Mesenchymal stem cell (in vitro differentiated cells and primary cell): Measurements from ENCODE around the gene AADAT.

Experiments
- DNase-seq: peaks from one replicate; pipeline ENCODE4 v3.0.0-alpha.2; 2013
- H2AFZ ChIP-seq: one replicate; pipeline ENCODE4 v1.6.1; 2013; ENCODE audit warnings: low read depth, mild to moderate bottlenecking, control low read depth, inconsistent platforms, low read length, moderate library complexity
- H2AK5ac ChIP-seq: 2 replicates; pipeline ENCODE4 v1.6.1; 2013; ENCODE audit warnings: low read length, moderate library complexity, mild to moderate bottlenecking, inconsistent platforms; ENCODE audit not compliant: severe bottlenecking
- H2BK120ac ChIP-seq: one replicate; pipeline ENCODE4 v1.6.1; 2013; ENCODE audit warnings: low read depth, mild to moderate bottlenecking, inconsistent platforms, low read length, moderate library complexity
- H2BK12ac ChIP-seq, 2 experiments: one replicate each; pipeline ENCODE4 v1.6.1; 2013; ENCODE audit warnings: inconsistent platforms in 2 of 2, low read length in 2 of 2, mild to moderate bottlenecking in 2 of 2, moderate library complexity in 2 of 2, control low read depth in 1 of 2
- H2BK15ac ChIP-seq: one replicate; pipeline ENCODE4 v1.6.1; 2013; ENCODE audit warnings: mild to moderate bottlenecking, low read depth, inconsistent platforms; ENCODE audit not compliant: poor library complexity, severe bottlenecking
- H2BK5ac ChIP-seq: 2 replicates; pipeline ENCODE4 v1.6.1; 2013; ENCODE audit warnings: low read depth, mild to moderate bottlenecking, low read length, control low read depth, inconsistent platforms; ENCODE audit not compliant: poor library complexity, severe bottlenecking
- H3K14ac ChIP-seq, 2 experiments: one replicate each; pipeline ENCODE4 v1.6.1; 2013; ENCODE audit warnings: inconsistent platforms in 2 of 2, low read length in 2 of 2, control low read depth in 1 of 2, mild to moderate bottlenecking in 1 of 2, moderate library complexity in 1 of 2
- H3K18ac ChIP-seq, 2 experiments: one replicate each; pipeline ENCODE4 v1.6.1; 2013; ENCODE audit warnings: inconsistent platforms in 2 of 2, low read length in 2 of 2, control low read depth in 1 of 2, low read depth in 1 of 2, mild to moderate bottlenecking in 1 of 2
- H3K23ac ChIP-seq, 2 experiments: one replicate each; pipeline ENCODE4 v1.6.1; 2013; ENCODE audit warnings: inconsistent platforms in 2 of 2, low read length in 2 of 2, mild to moderate bottlenecking in 2 of 2, moderate library complexity in 2 of 2, control low read depth in 1 of 2
- H3K27ac ChIP-seq: 2 replicates; pipeline ENCODE4 v1.5.1; 2013; ENCODE audit warnings: mild to moderate bottlenecking, moderate library complexity, low read length, control low read depth, inconsistent platforms; ENCODE audit not compliant: poor library complexity, severe bottlenecking
- H3K27me3 ChIP-seq, 2 experiments: 2 replicates each; pipeline versions ENCODE4 v1.6.1 to v1.7.0; 2013; ENCODE audit warnings: low read length in 2 of 2, mild to moderate bottlenecking in 2 of 2, moderate library complexity in 2 of 2, control low read depth in 1 of 2, inconsistent platforms in 1 of 2; ENCODE audit not compliant: control insufficient read depth in 1 of 2, insufficient read depth in 1 of 2
- H3K36me3 ChIP-seq, 2 experiments: 2 replicates each; pipeline versions ENCODE4 v1.6.1 to v1.7.0; 2013; ENCODE audit warnings: low read length in 2 of 2, control low read depth in 1 of 2, inconsistent platforms in 1 of 2, low read depth in 1 of 2, mild to moderate bottlenecking in 1 of 2; ENCODE audit not compliant: insufficient read depth in 2 of 2, control insufficient read depth in 1 of 2
- H3K4ac ChIP-seq, 2 experiments: one replicate each; pipeline ENCODE4 v1.6.1; 2013; ENCODE audit warnings: inconsistent platforms in 2 of 2, low read length in 2 of 2, mild to moderate bottlenecking in 2 of 2, moderate library complexity in 2 of 2, control low read depth in 1 of 2, low read depth in 1 of 2
- H3K4me1 ChIP-seq: 2 replicates; pipeline ENCODE4 v1.6.1; 2013; ENCODE audit warnings: low read depth, low read length, control low read depth; ENCODE audit not compliant: control insufficient read depth, insufficient read depth
- H3K4me2 ChIP-seq: 2 replicates; pipeline ENCODE4 v1.6.1; 2013; ENCODE audit warnings: low read length, mild to moderate bottlenecking, inconsistent platforms; ENCODE audit not compliant: poor library complexity, severe bottlenecking
- H3K4me3 ChIP-seq, 2 experiments: 2 replicates each; pipeline versions ENCODE4 v1.5.1 to v1.7.0; 2013; ENCODE audit warnings: low read length in 2 of 2, mild to moderate bottlenecking in 2 of 2, control low read depth in 1 of 2, low read depth in 1 of 2; ENCODE audit not compliant: insufficient read depth in 1 of 2
- H3K79me1 ChIP-seq: replicated peaks from 2 replicates; pipeline ENCODE4 v1.6.1; 2013; ENCODE audit warnings: mild to moderate bottlenecking, control low read depth, low read length, inconsistent platforms; ENCODE audit not compliant: poor library complexity, severe bottlenecking
- H3K9ac ChIP-seq: 2 replicates; pipeline ENCODE4 v1.7.0; 2013; ENCODE audit warnings: mild to moderate bottlenecking, low read length, moderate library complexity
- H3K9me3 ChIP-seq: 2 replicates; pipeline ENCODE4 v1.7.0; 2013; ENCODE audit warnings: mild to moderate bottlenecking, low read length; ENCODE audit not compliant: control insufficient read depth
- H4K8ac ChIP-seq: one replicate; pipeline ENCODE4 v1.6.1; 2013; ENCODE audit warnings: inconsistent platforms, mild to moderate bottlenecking, low read length, moderate library complexity
- H4K91ac ChIP-seq: one replicate; pipeline ENCODE4 v1.6.1; 2013; ENCODE audit warnings: mild to moderate bottlenecking, low read length, inconsistent platforms
- WGBS: methylation state at CpG from one replicate; pipeline ENCODE4 v1.1.7; 2013; ENCODE audit warnings: mixed read lengths; 5-methylcytosine and 5-hydroxymethylcytosine counted together

The AADAT gene

GRCh38 chr4:170038232-170038631 is 51.5 kb downstream of the AADAT start:
- H4K91ac ChIP-seq: no peak overlapping the region
- no peak for DNase-seq
- no peak overlapping the region for H3K27ac ChIP-seq
- H2BK120ac ChIP-seq: no peak overlapping the region
- no peak overlapping the region for H3K23ac ChIP-seq
- WGBS: 89% methylated on average over 7 of the region's 7 CpGs
- no peak overlapping the region for H3K4me2 ChIP-seq
- no peak overlapping the region for H2BK15ac ChIP-seq
- H2BK5ac ChIP-seq: no peak overlapping the region
- H3K79me1 ChIP-seq: no peaks in the 10 kb centered on the region
- H2AFZ ChIP-seq: no peak overlapping the region
- no peaks in the 10 kb centered on the region for H3K36me3 ChIP-seq
- H3K4me1 ChIP-seq: no peaks in the 10 kb centered on the region
- no peak overlapping the region for H4K8ac ChIP-seq
- no peak overlapping the region for H3K14ac ChIP-seq
- H3K27me3 ChIP-seq: peaks cover 6 to 18% of the 10 kb centered on the region in 2 experiments
- no peak overlapping the region for H2BK12ac ChIP-seq
- no peak overlapping the region for H3K18ac ChIP-seq
- H2AK5ac ChIP-seq: no peak overlapping the region
- H3K4ac ChIP-seq: no peak overlapping the region
- H3K4me3 ChIP-seq: no peak overlapping the region
- H3K9ac ChIP-seq: no peak overlapping the region
- no peaks in the 10 kb centered on the region for H3K9me3 ChIP-seq

GRCh38 chr4:170037481-170037880 is 52.3 kb downstream of the AADAT start:
- H4K91ac ChIP-seq: no peak overlapping the region
- H3K9me3 ChIP-seq: no peaks in the 10 kb centered on the region
- H3K4me3 ChIP-seq: no peak overlapping the region
- no peak overlapping the region for H3K14ac ChIP-seq
- H3K4ac ChIP-seq: no peak overlapping the region
- no peaks in the 10 kb centered on the region for H3K36me3 ChIP-seq
- H3K4me2 ChIP-seq: no peak overlapping the region
- no peaks in the 10 kb centered on the region for H3K79me1 ChIP-seq
- H3K4me1 ChIP-seq: no peaks in the 10 kb centered on the region
- no peak overlapping the region for H2BK15ac ChIP-seq
- no peak overlapping the region for H3K23ac ChIP-seq
- no peak overlapping the region for H3K27ac ChIP-seq
- 100% methylated on average over 1 of the region's 1 CpG for WGBS
- H2BK5ac ChIP-seq: no peak overlapping the region
- H4K8ac ChIP-seq: no peak overlapping the region
- H2BK12ac ChIP-seq: no peak overlapping the region
- peaks cover 6 to 18% of the 10 kb centered on the region in 2 experiments for H3K27me3 ChIP-seq
- H3K18ac ChIP-seq: no peak overlapping the region
- H3K9ac ChIP-seq: no peak overlapping the region
- H2AFZ ChIP-seq: no peak overlapping the region
- no peak overlapping the region for H2AK5ac ChIP-seq
- no peak for DNase-seq
- H2BK120ac ChIP-seq: no peak overlapping the region

GRCh38 chr4:170035845-170036244 is 53.9 kb downstream of the AADAT start:
- no peak overlapping the region for H3K27ac ChIP-seq

GRCh38 chr4:170035231-170035630 is 54.5 kb downstream of the AADAT start:
- no peak overlapping the region for H3K4me3 ChIP-seq
- H2BK12ac ChIP-seq: no peak overlapping the region
- H3K14ac ChIP-seq: no peak overlapping the region
- H3K27ac ChIP-seq: no peak overlapping the region
- no peak overlapping the region for H3K4me2 ChIP-seq
- H3K9me3 ChIP-seq: no peaks in the 10 kb centered on the region
- no peak overlapping the region for H3K18ac ChIP-seq
- no peak overlapping the region for H2BK5ac ChIP-seq
- no peak overlapping the region for H3K23ac ChIP-seq
- no peak overlapping the region for H2AK5ac ChIP-seq
- no peak overlapping the region for H4K8ac ChIP-seq
- 100% methylated on average over 1 of the region's 1 CpG for WGBS
- no peak overlapping the region for H3K4ac ChIP-seq
- no peaks in the 10 kb centered on the region for H3K4me1 ChIP-seq
- H2BK120ac ChIP-seq: no peak overlapping the region
- peaks cover 3 to 6% of the 10 kb centered on the region in 2 experiments for H3K27me3 ChIP-seq
- no peak overlapping the region for H2AFZ ChIP-seq
- no peak overlapping the region for H4K91ac ChIP-seq
- no peak for DNase-seq
- no peaks in the 10 kb centered on the region for H3K79me1 ChIP-seq
- H3K9ac ChIP-seq: no peak overlapping the region
- H3K36me3 ChIP-seq: no peaks in the 10 kb centered on the region
- no peak overlapping the region for H2BK15ac ChIP-seq

More at GRCh38 chr4:170035845-170036244, 53.9 kb downstream of the AADAT start:
- H3K4me2 ChIP-seq: no peak overlapping the region
- no peak overlapping the region for H4K91ac ChIP-seq
- no peak overlapping the region for H2BK12ac ChIP-seq
- no peak overlapping the region for H2AK5ac ChIP-seq
- no peak overlapping the region for H3K4ac ChIP-seq
- no peaks in the 10 kb centered on the region for H3K4me1 ChIP-seq
- no peaks in the 10 kb centered on the region for H3K9me3 ChIP-seq
- H2BK15ac ChIP-seq: no peak overlapping the region
- no peak overlapping the region for H3K4me3 ChIP-seq
- DNase-seq: no peak
- no CpG with 5 or more reads among the region's 3 CpGs for WGBS
- H4K8ac ChIP-seq: no peak overlapping the region
- H2BK5ac ChIP-seq: no peak overlapping the region
- H2BK120ac ChIP-seq: no peak overlapping the region
- no peak overlapping the region for H3K14ac ChIP-seq
- no peaks in the 10 kb centered on the region for H3K79me1 ChIP-seq
- H2AFZ ChIP-seq: no peak overlapping the region
- H3K23ac ChIP-seq: no peak overlapping the region
- no peak overlapping the region for H3K9ac ChIP-seq
- H3K18ac ChIP-seq: no peak overlapping the region
- no peaks in the 10 kb centered on the region for H3K36me3 ChIP-seq
- H3K27me3 ChIP-seq: peaks cover 6 to 7% of the 10 kb centered on the region in 2 experiments
